Uterus (tissue), 2 donors: ENCODE data around the gene KLHL41.

Experiments
- CTCF ChIP-seq, 4 experiments: fragments of 200-600 bp in 2 of 4; fragments of 450-650 bp in 2 of 4; sonication (generic) in 2 of 4; IDR thresholded peaks; one replicate each; pipeline ENCODE4 v1.5.1; 2016 to 2019; ENCODE audit warnings: antibody characterized with exemption in 4 of 4, mild to moderate bottlenecking in 2 of 4, moderate library complexity in 1 of 4
- POLR2A ChIP-seq, 2 donors: fragments of 450-650 bp; IDR thresholded peaks; one replicate each; pipeline ENCODE4 v1.6.1; 2016; ENCODE audit warnings: antibody characterized with exemption in 2 of 2, mild to moderate bottlenecking in 1 of 2, moderate library complexity in 1 of 2

- TF ChIP-seq CTCF (IDR thresholded peaks at IDR 0.05) (no peak), POLR2A (IDR thresholded peaks at IDR 0.05) (no peak)
These were observed 48.4 kb upstream of the KLHL41 start for GRCh38 chr2:169461143-169461542.
